Measurements from ENCODE around the gene TMEM129.

Gene TMEM129

GRCh38 chr4:1743975-1744374 is 22.9 kb upstream of the TMEM129 start:
- no peak for DNase-seq

GRCh38 chr4:1743551-1743950 is 22.4 kb upstream of the TMEM129 start:
- no peak for DNase-seq

- DNase-seq = no peak
Measured at GRCh38 chr4:1741208-1741607, 20.1 kb upstream of the TMEM129 start.

- no peak for DNase-seq
Measured at GRCh38 chr4:1740021-1740545, 19.0 kb upstream of the TMEM129 start.

- no peak for DNase-seq
Measured at GRCh38 chr4:1739358-1739757, 18.2 kb upstream of the TMEM129 start.

- DNase-seq = no peak
Measured at GRCh38 chr4:1738410-1738809, 17.3 kb upstream of the TMEM129 start.

GRCh38 chr4:1737666-1738065 is 16.5 kb upstream of the TMEM129 start:
- DNase-seq = no peak

GRCh38 chr4:1736812-1737211 is 15.7 kb upstream of the TMEM129 start:
- DNase-seq = no peak

- DNase-seq = no peak
Measured at GRCh38 chr4:1735215-1735614, 14.1 kb upstream of the TMEM129 start.

GRCh38 chr4:1732911-1733310 is 11.8 kb upstream of the TMEM129 start:
- DNase-seq = no peak

- no peak for DNase-seq
Measured at GRCh38 chr4:1731180-1731579, 10.1 kb upstream of the TMEM129 start.

- DNase-seq = no peak
Measured at GRCh38 chr4:1730532-1731135, 9.5 kb upstream of the TMEM129 start.

GRCh38 chr4:1728061-1728980 is 7.2 kb upstream of the TMEM129 start:
- DNase-seq = no peak

GRCh38 chr4:1727117-1728031 is 6.3 kb upstream of the TMEM129 start:
- DNase-seq = no peak

GRCh38 chr4:1726146-1726934 is 5.2 kb upstream of the TMEM129 start:
- no peak for DNase-seq

GRCh38 chr4:1725521-1725920 is 4.4 kb upstream of the TMEM129 start:
- DNase-seq = no peak

- peak; percentile 45 for DNase-seq
Measured at GRCh38 chr4:1723131-1723801, 2.1 kb upstream of the TMEM129 start.

GRCh38 chr4:1722551-1723118 is 1.5 kb upstream of the TMEM129 start:
- no peak for DNase-seq

GRCh38 chr4:1721666-1722550 is 785 bp upstream of the TMEM129 start:
- no peak for DNase-seq

Measured in SIG-M5 (cell line).